Brain microvascular endothelial cell (primary cell): Measurements from ENCODE around the gene SRD5A2.

Experiments used
- DNase-seq: peaks from one replicate; pipeline ENCODE4 v3.0.0-alpha.2; 2020
- H3K27ac ChIP-seq: fragments of 250-450 bp; sonication (Bioruptor Pico); 2 replicates; pipeline ENCODE4 v1.5.1; 2020; ENCODE audit warnings: mild to moderate bottlenecking, moderate library complexity
- H3K27me3 ChIP-seq: fragments of 250-450 bp; sonication (Bioruptor Pico); replicated peaks from 2 replicates; pipeline ENCODE4 v1.5.1; 2020; ENCODE audit warnings: mild to moderate bottlenecking
- H3K36me3 ChIP-seq: fragments of 250-450 bp; sonication (Bioruptor Pico); replicated peaks from 2 replicates; pipeline ENCODE4 v1.5.1; 2020; ENCODE audit warnings: mild to moderate bottlenecking
- H3K4me3 ChIP-seq: 2 replicates; pipeline ENCODE4 v1.5.1; 2011; ENCODE audit warnings: low read depth, mild to moderate bottlenecking, control low read depth, low read length, moderate library complexity
- in situ Hi-C: cut with HindIII; loops from 2 replicates; pipeline ENCODE4 v1.10.0; 2017; ENCODE audit warnings: low sequenced_read_pairs, low pct_ligation_motif_present
- TF ChIP-seq, protein P1 (sequence below): IDR thresholded peaks from 2 replicates; pipeline ENCODE4 v1.5.1; 2011; ENCODE audit warnings: low read depth, mild to moderate bottlenecking, moderate library complexity, low read length, control low read depth, inconsistent platforms; ENCODE audit errors: missing control alignments

The SRD5A2 gene

DNA sequence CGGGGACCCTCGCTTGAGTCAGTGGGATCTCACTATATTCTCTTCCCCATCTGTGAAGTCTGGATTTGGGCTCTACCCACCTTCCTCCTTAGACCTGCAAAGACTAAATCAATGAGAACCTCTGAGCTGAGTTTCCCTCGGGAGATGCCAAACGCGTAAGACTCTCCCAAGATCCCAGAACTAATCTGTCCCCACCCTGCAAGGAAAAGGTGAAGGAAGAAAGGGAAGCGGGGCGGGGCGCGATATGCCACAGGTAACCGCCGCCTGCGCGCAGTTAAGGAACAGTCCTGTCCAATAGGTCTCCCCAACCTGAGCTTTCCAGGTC lies 780 bp downstream of the SRD5A2 start:
- TF ChIP-seq, protein P1, sequence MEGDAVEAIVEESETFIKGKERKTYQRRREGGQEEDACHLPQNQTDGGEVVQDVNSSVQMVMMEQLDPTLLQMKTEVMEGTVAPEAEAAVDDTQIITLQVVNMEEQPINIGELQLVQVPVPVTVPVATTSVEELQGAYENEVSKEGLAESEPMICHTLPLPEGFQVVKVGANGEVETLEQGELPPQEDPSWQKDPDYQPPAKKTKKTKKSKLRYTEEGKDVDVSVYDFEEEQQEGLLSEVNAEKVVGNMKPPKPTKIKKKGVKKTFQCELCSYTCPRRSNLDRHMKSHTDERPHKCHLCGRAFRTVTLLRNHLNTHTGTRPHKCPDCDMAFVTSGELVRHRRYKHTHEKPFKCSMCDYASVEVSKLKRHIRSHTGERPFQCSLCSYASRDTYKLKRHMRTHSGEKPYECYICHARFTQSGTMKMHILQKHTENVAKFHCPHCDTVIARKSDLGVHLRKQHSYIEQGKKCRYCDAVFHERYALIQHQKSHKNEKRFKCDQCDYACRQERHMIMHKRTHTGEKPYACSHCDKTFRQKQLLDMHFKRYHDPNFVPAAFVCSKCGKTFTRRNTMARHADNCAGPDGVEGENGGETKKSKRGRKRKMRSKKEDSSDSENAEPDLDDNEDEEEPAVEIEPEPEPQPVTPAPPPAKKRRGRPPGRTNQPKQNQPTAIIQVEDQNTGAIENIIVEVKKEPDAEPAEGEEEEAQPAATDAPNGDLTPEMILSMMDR = no peak
- peaks cover 31% of the 10 kb centered on the region for H3K27me3 ChIP-seq
- in situ Hi-C loops = no loop called here
- H3K27ac ChIP-seq = no peak overlapping the region
- DNase-seq = no peak
- H3K36me3 ChIP-seq = no peaks in the 10 kb centered on the region
- no peak overlapping the region for H3K4me3 ChIP-seq

DNA sequence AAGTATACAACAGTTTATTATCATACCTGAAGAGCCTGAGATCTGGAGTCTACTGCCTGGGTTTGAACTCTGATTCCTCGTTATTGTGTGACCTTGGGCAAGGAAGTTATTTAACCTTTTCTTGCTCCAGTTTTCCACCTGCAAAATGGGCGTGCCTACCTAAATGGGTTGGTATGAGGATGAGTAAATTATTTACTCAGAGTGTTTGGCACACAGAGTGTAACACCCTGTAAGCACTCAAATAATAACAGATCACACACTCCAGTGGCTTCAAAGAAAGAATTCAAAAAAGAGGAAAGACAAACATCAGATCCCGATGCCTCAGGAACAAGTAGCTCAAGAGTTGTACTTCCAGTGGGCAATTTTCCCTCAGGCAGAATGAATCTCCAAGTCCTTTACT lies 2.4 kb downstream of the SRD5A2 start:
- TF ChIP-seq, protein P1 = no peak
- no peak overlapping the region for H3K4me3 ChIP-seq
- H3K36me3 ChIP-seq = no peaks in the 10 kb centered on the region
- H3K27me3 ChIP-seq = peaks cover 31% of the 10 kb centered on the region
- no peak overlapping the region for H3K27ac ChIP-seq
- in situ Hi-C loops = no loop called here
- DNase-seq = no peak

DNA sequence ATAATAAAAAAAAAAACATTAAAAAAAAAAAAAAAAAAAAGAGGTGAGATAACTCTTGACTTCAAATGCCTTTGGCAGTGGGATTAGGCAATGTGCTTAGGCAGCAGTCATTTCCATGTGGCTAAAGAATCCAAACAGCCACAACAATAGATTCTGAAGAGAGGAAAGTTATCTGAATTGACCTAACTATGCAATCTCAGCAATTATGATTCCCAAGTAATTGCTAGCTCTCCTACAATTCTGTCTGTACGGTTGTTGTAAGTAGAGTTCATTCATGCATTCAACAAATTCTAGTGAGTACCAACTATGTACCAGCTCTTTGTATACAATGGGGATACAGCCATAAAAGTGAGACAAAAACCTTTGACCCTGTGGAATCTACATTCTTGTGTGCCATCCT lies 3.6 kb downstream of the SRD5A2 start:
- in situ Hi-C loops = no loop called here
- Histone ChIP-seq H3K27ac (no peak overlapping the region), H3K36me3 (no peaks in the 10 kb centered on the region), H3K27me3 (peaks cover 31% of the 10 kb centered on the region), H3K4me3 (no peak overlapping the region)
- no peak for DNase-seq
- TF ChIP-seq, protein P1 = no peak

DNA sequence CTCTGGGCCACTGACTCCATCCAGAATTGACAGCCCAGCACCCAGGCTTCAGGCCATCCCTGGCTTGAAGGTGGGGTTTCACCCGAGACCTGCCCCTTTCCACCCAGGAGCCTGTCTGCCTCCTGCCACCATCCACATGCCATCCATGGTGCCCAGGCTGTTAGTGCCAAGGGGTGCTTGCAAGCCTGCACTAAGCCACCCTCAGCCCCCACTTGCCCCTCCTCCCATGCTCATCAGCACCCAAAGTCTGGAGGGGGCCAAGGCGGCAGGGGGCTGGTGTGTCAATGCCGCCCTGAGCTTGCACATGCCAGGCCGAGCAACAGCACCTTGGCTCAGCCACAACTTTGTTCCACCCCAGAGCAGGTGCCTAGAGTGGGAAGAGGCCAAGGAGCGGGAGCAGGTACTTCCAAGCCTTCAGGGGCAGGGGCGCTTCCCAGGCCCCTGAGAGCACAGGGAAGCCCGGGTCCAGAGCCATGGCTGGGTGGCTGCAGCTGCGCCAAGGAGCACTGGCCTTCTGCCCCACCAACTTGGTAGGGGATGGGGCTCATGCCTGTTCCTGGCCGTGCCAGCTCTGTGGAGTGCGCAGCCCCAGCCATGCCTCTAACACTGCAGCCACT lies 12.0 kb downstream of the SRD5A2 start:
- Histone ChIP-seq H3K4me3 (no peak overlapping the region), H3K36me3 (no peaks in the 10 kb centered on the region), H3K27me3 (no peaks in the 10 kb centered on the region), H3K27ac (no peak overlapping the region)
- DNase-seq = no peak
- TF ChIP-seq, protein P1 = no peak
- in situ Hi-C loops = no loop called here

GRCh38 chr2:31567679-31568078 lies 13.1 kb downstream of the SRD5A2 start:
- TF ChIP-seq, protein P1 = no peak
- H3K36me3 ChIP-seq = no peaks in the 10 kb centered on the region
- no peak for DNase-seq
- H3K4me3 ChIP-seq = no peak overlapping the region
- in situ Hi-C loops = no loop called here
- H3K27me3 ChIP-seq = no peaks in the 10 kb centered on the region
- no peak overlapping the region for H3K27ac ChIP-seq

DNA sequence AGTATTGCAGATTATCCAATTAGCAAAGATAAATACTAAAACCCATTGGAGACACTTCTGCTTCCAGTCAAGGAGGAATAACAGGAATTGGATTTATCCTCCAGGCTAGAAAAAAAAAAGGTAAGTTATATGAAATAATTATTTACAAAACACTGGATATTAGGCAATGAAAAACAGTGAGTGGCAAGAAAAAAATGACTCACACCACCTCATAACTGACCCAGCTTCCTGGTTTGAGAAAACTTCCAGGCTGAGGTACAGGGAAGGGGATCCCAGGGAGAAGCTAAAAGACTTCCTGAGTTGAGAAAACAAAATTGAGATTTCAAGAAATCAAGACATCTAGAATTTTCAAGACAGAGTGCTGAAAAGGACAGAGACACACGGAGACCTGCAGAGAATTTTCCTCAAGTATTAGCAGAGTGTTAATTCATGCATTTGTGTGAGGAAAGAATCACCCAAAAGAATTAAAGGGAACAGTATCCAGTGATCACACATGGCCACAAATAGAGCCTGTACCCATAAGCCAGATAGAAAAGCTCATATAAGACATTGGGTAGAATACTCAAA lies 17.4 kb downstream of the SRD5A2 start:
- no peak for DNase-seq
- TF ChIP-seq, protein P1 = no peak
- Histone ChIP-seq H3K36me3 (no peaks in the 10 kb centered on the region), H3K27ac (no peak overlapping the region), H3K27me3 (no peaks in the 10 kb centered on the region), H3K4me3 (no peak overlapping the region)
- in situ Hi-C loops = no loop called here
